GM12878 (cell line): ENCODE results near the gene SDF4.

Source experiments
- EZH2 ChIP-seq: IDR thresholded peaks from 2 replicates; pipeline ENCODE4 v1.6.1; 2012; ENCODE audit warnings: low read depth, mild to moderate bottlenecking, control low read depth, inconsistent platforms, low read length, borderline replicate concordance; ENCODE audit not compliant: control insufficient read depth
- HCFC1 ChIP-seq: fragments of 150-350 bp; IDR thresholded peaks from 2 replicates; pipeline ENCODE4 v1.6.1; 2014; ENCODE audit warnings: low read length
- POLR2AphosphoS5 ChIP-seq: IDR thresholded peaks from 2 replicates; pipeline ENCODE4 v1.6.1; 2011; ENCODE audit warnings: mild to moderate bottlenecking, low read length, inconsistent platforms
- TAF1 ChIP-seq: IDR thresholded peaks from 2 replicates; pipeline ENCODE4 v1.6.1; 2011; ENCODE audit warnings: mild to moderate bottlenecking, low read depth, low read length, borderline replicate concordance
- TF ChIP-seq, protein P1 (sequence below): fragments of 450-650 bp; formaldehyde crosslinking; IDR thresholded peaks from 2 replicates; pipeline ENCODE4 v1.4.0; 2020; ENCODE audit warnings: mild to moderate bottlenecking, moderate library complexity
- TF ChIP-seq, protein P2 (sequence below): fragments of 450-650 bp; IDR thresholded peaks from 2 replicates; pipeline ENCODE4 v1.6.1; 2016; ENCODE audit warnings: mild to moderate bottlenecking, moderate library complexity, borderline replicate concordance

DNA sequence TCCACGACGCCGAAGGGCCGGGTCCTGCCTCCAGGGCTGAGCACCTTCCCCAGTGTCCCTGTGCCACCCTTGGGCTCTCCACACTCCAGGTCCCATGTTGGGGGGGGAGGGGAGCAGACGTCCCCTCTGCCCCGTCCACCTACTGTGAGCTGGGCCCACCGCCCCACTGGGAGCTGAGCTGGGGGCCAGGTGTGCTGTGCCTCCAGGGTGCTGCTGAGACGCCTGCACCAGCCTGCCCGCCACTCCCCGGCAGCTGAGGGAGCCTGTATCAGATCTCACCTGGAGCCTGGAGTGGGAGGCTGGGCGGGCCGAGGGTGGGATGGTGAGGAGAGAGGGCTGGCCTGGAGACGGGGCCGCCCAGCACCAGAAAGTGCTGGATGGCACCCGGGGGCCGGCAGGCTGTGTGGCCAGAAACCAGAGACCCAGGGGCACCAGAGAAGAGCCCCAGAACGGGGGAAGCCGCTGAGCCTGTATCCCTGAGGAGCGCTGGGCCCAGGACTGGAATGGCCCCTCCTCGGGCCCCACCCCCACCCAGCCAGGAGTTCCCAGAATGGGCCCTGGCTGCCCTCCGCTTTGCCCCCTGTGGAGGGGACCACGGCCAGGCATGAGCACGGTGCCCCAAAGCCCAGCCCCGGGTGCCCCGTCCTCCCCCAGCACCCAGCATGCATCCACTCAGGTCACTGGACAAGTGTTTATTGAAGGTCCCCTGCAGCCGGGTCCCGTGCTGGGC lies 28.8 kb downstream of the SDF4 start:
- TF ChIP-seq, protein P1, sequence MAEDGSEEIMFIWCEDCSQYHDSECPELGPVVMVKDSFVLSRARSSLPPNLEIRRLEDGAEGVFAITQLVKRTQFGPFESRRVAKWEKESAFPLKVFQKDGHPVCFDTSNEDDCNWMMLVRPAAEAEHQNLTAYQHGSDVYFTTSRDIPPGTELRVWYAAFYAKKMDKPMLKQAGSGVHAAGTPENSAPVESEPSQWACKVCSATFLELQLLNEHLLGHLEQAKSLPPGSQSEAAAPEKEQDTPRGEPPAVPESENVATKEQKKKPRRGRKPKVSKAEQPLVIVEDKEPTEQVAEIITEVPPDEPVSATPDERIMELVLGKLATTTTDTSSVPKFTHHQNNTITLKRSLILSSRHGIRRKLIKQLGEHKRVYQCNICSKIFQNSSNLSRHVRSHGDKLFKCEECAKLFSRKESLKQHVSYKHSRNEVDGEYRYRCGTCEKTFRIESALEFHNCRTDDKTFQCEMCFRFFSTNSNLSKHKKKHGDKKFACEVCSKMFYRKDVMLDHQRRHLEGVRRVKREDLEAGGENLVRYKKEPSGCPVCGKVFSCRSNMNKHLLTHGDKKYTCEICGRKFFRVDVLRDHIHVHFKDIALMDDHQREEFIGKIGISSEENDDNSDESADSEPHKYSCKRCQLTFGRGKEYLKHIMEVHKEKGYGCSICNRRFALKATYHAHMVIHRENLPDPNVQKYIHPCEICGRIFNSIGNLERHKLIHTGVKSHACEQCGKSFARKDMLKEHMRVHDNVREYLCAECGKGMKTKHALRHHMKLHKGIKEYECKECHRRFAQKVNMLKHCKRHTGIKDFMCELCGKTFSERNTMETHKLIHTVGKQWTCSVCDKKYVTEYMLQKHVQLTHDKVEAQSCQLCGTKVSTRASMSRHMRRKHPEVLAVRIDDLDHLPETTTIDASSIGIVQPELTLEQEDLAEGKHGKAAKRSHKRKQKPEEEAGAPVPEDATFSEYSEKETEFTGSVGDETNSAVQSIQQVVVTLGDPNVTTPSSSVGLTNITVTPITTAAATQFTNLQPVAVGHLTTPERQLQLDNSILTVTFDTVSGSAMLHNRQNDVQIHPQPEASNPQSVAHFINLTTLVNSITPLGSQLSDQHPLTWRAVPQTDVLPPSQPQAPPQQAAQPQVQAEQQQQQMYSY (CRISPR knock-in tag), result no peak
- no peak for TF ChIP-seq POLR2AphosphoS5
- no peak for TF ChIP-seq EZH2
- no peak for TF ChIP-seq TAF1
- TF ChIP-seq, protein P2, sequence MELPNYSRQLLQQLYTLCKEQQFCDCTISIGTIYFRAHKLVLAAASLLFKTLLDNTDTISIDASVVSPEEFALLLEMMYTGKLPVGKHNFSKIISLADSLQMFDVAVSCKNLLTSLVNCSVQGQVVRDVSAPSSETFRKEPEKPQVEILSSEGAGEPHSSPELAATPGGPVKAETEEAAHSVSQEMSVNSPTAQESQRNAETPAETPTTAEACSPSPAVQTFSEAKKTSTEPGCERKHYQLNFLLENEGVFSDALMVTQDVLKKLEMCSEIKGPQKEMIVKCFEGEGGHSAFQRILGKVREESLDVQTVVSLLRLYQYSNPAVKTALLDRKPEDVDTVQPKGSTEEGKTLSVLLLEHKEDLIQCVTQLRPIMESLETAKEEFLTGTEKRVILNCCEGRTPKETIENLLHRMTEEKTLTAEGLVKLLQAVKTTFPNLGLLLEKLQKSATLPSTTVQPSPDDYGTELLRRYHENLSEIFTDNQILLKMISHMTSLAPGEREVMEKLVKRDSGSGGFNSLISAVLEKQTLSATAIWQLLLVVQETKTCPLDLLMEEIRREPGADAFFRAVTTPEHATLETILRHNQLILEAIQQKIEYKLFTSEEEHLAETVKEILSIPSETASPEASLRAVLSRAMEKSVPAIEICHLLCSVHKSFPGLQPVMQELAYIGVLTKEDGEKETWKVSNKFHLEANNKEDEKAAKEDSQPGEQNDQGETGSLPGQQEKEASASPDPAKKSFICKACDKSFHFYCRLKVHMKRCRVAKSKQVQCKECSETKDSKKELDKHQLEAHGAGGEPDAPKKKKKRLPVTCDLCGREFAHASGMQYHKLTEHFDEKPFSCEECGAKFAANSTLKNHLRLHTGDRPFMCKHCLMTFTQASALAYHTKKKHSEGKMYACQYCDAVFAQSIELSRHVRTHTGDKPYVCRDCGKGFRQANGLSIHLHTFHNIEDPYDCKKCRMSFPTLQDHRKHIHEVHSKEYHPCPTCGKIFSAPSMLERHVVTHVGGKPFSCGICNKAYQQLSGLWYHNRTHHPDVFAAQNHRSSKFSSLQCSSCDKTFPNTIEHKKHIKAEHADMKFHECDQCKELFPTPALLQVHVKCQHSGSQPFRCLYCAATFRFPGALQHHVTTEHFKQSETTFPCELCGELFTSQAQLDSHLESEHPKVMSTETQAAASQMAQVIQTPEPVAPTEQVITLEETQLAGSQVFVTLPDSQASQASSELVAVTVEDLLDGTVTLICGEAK, result no peak
- no peak for TF ChIP-seq HCFC1
